PFSK-1 (cell line): Measurements from ENCODE around the gene NCAPH2.

Experiments
- FOXP2 ChIP-seq: optimal IDR thresholded peaks from 2 replicates; pipeline ENCODE3; 2011; ENCODE audit warnings: borderline replicate concordance, control low read depth, inconsistent platforms; ENCODE audit not compliant: insufficient read depth; ENCODE audit errors: extremely low read length, extremely low read depth
- POLR2AphosphoS5 ChIP-seq: IDR thresholded peaks from 2 replicates; pipeline ENCODE4 v1.6.1; 2012; ENCODE audit warnings: low read depth, mild to moderate bottlenecking, control low read depth, low read length, moderate library complexity
- SIN3A ChIP-seq: IDR thresholded peaks from 2 replicates; pipeline ENCODE4 v1.6.1; 2012; ENCODE audit warnings: mild to moderate bottlenecking, low read length, moderate library complexity, borderline replicate concordance; ENCODE audit not compliant: insufficient read depth
- TAF1 ChIP-seq: IDR thresholded peaks from 2 replicates; pipeline ENCODE4 v1.6.1; 2012; ENCODE audit warnings: low read length, control low read depth, borderline replicate concordance; ENCODE audit not compliant: insufficient read depth
- TF ChIP-seq, protein P1 (sequence below), 2 experiments: IDR thresholded peaks; 2 replicates each; pipeline versions ENCODE4 v1.6.1 to v1.8.0; 2011 to 2012; ENCODE audit warnings: low read depth in 2 of 2, low read length in 2 of 2, control low read depth in 1 of 2, inconsistent platforms in 1 of 2, mild to moderate bottlenecking in 1 of 2, moderate library complexity in 1 of 2; ENCODE audit not compliant: insufficient read depth in 1 of 2

The NCAPH2 gene

DNA sequence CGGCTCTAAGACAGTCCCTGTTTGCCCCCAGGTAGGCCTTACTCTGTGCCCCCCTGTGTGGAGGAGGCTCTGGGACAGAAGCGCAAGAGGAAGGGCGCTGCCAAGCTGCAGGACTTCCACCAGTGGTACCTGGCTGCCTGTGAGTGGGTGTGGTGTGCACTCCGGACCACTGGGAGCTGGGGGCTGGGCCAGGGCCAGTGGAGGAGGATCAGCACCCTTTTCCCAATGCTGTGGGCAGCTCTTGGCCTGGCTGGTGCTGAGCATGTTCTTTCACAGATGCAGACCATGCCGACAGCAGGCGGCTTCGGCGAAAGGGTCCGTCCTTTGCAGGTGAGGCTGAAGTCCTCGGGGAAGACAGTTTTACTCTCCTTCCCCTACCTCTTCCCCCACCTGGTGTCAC lies 13.7 kb downstream of the NCAPH2 start:
- no peak for TF ChIP-seq SIN3A
- TF ChIP-seq, protein P1, sequence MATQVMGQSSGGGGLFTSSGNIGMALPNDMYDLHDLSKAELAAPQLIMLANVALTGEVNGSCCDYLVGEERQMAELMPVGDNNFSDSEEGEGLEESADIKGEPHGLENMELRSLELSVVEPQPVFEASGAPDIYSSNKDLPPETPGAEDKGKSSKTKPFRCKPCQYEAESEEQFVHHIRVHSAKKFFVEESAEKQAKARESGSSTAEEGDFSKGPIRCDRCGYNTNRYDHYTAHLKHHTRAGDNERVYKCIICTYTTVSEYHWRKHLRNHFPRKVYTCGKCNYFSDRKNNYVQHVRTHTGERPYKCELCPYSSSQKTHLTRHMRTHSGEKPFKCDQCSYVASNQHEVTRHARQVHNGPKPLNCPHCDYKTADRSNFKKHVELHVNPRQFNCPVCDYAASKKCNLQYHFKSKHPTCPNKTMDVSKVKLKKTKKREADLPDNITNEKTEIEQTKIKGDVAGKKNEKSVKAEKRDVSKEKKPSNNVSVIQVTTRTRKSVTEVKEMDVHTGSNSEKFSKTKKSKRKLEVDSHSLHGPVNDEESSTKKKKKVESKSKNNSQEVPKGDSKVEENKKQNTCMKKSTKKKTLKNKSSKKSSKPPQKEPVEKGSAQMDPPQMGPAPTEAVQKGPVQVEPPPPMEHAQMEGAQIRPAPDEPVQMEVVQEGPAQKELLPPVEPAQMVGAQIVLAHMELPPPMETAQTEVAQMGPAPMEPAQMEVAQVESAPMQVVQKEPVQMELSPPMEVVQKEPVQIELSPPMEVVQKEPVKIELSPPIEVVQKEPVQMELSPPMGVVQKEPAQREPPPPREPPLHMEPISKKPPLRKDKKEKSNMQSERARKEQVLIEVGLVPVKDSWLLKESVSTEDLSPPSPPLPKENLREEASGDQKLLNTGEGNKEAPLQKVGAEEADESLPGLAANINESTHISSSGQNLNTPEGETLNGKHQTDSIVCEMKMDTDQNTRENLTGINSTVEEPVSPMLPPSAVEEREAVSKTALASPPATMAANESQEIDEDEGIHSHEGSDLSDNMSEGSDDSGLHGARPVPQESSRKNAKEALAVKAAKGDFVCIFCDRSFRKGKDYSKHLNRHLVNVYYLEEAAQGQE (IDR thresholded peaks at IDR 0.05; ENCODE audit: insufficient read depth in 1 of 2, low read depth in 2 of 2, low read length in 2 of 2), result no peak
- TF ChIP-seq FOXP2, result no peak
- TF ChIP-seq TAF1, result no peak
- no peak for TF ChIP-seq POLR2AphosphoS5

DNA sequence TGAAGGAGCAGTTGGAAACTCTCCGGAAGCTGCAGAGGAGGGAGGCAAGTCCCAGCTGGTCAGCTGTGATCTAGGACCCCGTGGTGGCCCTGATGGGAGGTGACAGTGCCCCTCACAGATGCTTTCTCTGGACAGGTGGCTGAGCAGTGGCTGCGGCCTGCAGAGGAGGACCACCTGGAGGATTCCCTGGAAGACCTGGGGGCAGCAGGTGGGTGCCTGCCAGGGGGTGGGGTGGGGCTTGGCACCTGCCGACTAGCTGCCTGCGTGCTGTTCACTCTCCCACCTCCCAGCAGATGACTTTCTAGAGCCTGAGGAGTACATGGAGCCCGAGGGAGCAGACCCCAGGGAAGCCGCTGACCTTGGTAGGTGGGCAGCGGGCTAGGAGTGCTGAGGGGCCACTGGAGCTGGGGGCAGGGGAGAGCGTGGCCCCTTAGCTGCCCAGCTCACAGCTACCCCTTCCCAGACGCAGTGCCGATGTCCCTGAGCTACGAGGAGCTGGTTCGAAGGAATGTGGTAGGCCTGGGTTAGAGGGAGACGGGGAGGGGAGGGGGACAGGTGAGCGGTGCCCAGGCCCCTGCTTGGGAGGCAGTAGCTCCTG lies 14.3 kb downstream of the NCAPH2 start:
- TF ChIP-seq POLR2AphosphoS5, result no peak

DNA sequence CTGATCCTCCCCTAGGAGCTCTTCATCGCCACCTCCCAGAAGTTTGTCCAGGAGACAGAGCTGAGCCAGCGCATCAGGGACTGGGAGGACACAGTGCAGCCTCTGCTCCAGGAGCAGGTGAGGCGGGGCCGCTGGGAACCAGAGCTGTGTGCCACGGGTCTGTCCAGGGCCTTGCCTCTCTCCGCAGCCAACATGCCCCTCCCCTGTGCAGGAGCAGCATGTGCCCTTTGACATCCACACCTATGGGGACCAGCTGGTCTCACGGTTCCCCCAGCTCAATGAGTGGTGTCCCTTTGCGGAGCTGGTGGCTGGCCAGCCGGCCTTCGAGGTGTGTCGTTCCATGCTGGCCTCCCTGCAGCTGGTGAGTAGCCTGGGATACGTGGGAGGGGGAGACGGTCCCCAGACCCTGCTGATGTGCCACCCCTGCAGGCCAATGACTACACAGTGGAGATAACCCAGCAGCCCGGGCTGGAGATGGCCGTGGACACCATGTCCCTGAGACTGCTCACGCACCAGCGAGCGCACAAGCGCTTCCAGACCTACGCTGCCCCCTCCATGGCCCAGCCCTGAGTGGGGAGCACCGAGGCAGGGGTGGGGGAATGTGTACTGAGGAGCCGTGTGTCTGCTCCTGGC lies 14.9 kb downstream of the NCAPH2 start:
- TF ChIP-seq FOXP2 (no peak), SIN3A (no peak), POLR2AphosphoS5 (no peak), TAF1 (no peak)
- TF ChIP-seq, protein P1 (IDR thresholded peaks at IDR 0.05; ENCODE audit: insufficient read depth in 1 of 2, low read depth in 2 of 2, low read length in 2 of 2), result no peak

DNA sequence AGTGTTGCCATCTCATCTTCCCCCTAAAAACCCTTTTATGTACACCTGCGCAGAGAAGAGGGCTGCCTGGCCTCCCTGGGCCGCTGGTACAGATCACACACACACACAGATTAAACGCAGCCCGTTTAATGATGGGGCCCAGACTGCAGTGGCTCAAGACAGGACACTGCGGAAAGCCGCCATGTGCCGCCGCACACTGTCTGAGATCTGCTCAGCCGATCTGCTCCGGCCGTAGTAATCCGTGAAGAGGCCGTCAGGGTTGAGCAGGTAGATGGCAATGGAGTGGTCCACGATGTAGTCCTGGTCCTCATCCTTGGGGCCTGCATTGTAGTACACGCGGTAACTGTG lies 15.4 kb downstream of the NCAPH2 start:
- TF ChIP-seq POLR2AphosphoS5 (no peak), SIN3A (no peak), FOXP2 (no peak), TAF1 (no peak)
- TF ChIP-seq, protein P1 (IDR thresholded peaks at IDR 0.05; ENCODE audit: insufficient read depth in 1 of 2, low read depth in 2 of 2, low read length in 2 of 2), result no peak

DNA sequence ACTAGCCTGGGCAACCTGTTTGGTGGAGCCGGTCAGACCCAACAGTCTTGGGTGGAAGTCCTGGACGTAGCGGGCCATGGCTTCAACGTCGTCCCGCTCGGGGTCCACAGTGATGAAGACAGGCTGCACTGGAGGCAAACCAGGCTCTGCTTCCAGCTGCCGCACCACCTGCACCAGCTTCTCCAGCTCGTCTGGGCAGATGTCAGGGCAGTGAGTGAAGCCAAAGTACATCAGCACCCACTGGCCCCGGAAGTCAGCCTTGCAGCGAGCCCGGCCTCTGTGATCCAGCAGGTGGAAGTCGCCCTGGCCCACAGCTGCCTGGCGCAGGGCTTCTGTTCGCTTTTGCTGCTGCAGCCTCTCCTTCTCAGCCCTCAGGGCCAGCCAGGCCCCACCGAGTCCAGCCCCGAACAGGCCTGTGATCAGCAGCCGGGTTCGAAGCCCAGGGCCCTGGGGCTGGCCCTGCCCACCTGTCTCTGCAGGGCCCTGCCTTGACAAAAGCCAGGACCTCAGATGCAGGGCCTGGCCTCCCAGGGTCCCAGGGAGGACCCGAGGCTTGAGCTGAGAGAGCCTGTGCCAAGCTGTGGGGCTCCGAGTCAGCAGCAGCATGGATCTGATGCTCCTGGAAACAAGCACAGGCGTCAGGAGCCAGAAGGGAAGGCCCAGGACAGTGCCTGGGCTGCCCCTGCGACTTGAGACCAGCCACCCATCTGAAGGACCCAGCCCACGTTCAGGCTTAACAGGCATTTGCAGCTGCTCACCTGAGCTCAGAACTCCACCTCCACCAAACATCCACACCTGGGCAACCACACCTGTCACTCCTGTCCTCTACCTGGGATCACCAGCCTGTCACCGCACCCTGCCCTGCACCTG lies 16.0 kb downstream of the NCAPH2 start:
- no peak for TF ChIP-seq SIN3A
- no peak for TF ChIP-seq TAF1
- TF ChIP-seq, protein P1 (IDR thresholded peaks at IDR 0.05; ENCODE audit: insufficient read depth in 1 of 2, low read depth in 2 of 2, low read length in 2 of 2), result no peak
- no peak for TF ChIP-seq FOXP2
- no peak for TF ChIP-seq POLR2AphosphoS5
